Measurements from ENCODE around the gene TMEM121B. TPM values are rescaled to one million over a fixed set of nuclear protein-coding genes. Genes with fewer than 3 reads are reported as not detected.

Gene TMEM121B
- total RNA-seq, 1 experiment from 2014 or later: 8.1 TPM

- no peaks in the 10 kb centered on the region for H3K4me1 ChIP-seq (ENCODE audit: insufficient read depth, low read length)
- no peak overlapping the region for H3K56ac ChIP-seq (ENCODE audit: insufficient read length, low read depth, low read length)
- no peak overlapping the region for H3K4ac ChIP-seq (ENCODE audit: low read depth, low read length)
- H3K23ac ChIP-seq (ENCODE audit: insufficient read length, low read depth, low read length): no peak overlapping the region
- no peak overlapping the region for H4K91ac ChIP-seq (ENCODE audit: insufficient read length, low read depth, low read length)
- H2BK20ac ChIP-seq (ENCODE audit: low read depth, low read length, poor library complexity, severe bottlenecking): no peak overlapping the region
- Mint-ChIP-seq H3K4me1 (peaks cover 7 to 10% of the 10 kb centered on the region in 2 experiments; a peak in 3 of 4 replicates), H3K9me3 (no peaks in the 10 kb centered on the region), H3K4me3 (no peak overlapping the region), H3K27ac (no peak overlapping the region), H3K36me3 (ENCODE audit: insufficient read depth in 1 of 3, low read depth in 3 of 3) (peaks cover 4 to 37% (median 17%) of the 10 kb centered on the region in 3 experiments; a peak in 6 of 7 replicates), H3K27me3 (ENCODE audit: low read depth) (no peaks in the 10 kb centered on the region)
- H3K27ac ChIP-seq (ENCODE audit: insufficient read length, low read depth, low read length): no peak overlapping the region
- no peaks in the 10 kb centered on the region for H3K79me1 ChIP-seq (ENCODE audit: insufficient read depth, low read depth, low read length, poor library complexity, severe bottlenecking)
- no peaks in the 10 kb centered on the region for H3K79me2 ChIP-seq (ENCODE audit: insufficient read depth, low read length)
- H3T11ph ChIP-seq (ENCODE audit: low read length): no peak overlapping the region
- no peak overlapping the region for H3K9ac ChIP-seq (ENCODE audit: extremely low read depth, insufficient read length, low read length)
- H3K23me2 ChIP-seq (ENCODE audit: insufficient read length, low read depth, low read length, poor library complexity, severe bottlenecking): no peaks in the 10 kb centered on the region
- H2AFZ ChIP-seq (ENCODE audit: low read length): no peak overlapping the region
- no peak for TF ChIP-seq CTCF (conservative IDR thresholded peaks at IDR 0.05)
- no peak overlapping the region for H2BK5ac ChIP-seq (ENCODE audit: insufficient read length, low read length)
- WGBS (ENCODE audit: extremely low coverage, insufficient read length, low lambda C conversion rate): no CpG with 5 or more reads among the region's 6 CpGs
- H3K14ac ChIP-seq (ENCODE audit: insufficient read depth, low read length): no peak overlapping the region
- H3K4me2 ChIP-seq (ENCODE audit: insufficient read depth, insufficient read length, low read length): no peak overlapping the region
- H4K5ac ChIP-seq (ENCODE audit: insufficient read length, low read depth, low read length): no peak overlapping the region
- no peaks in the 10 kb centered on the region for H4K20me1 ChIP-seq (ENCODE audit: control insufficient read depth, insufficient read depth, insufficient read length)
- H3K27me3 ChIP-seq (ENCODE audit: insufficient read depth, low read length): no peaks in the 10 kb centered on the region
- DNase-seq: no peak
- no peak overlapping the region for H2AK5ac ChIP-seq (ENCODE audit: insufficient read length, low read length)
- no peak overlapping the region for H3K18ac ChIP-seq (ENCODE audit: insufficient read length, low read depth, low read length)
- no peak overlapping the region for H4K8ac ChIP-seq (replicated peaks; ENCODE audit: insufficient read length, low read depth, low read length)
- H2BK12ac ChIP-seq (ENCODE audit: insufficient read length, low read depth, low read length): no peak overlapping the region
- H3K9me3 ChIP-seq (ENCODE audit: control insufficient read depth, low read depth, low read length): no peaks in the 10 kb centered on the region
- no peak overlapping the region for H2BK120ac ChIP-seq (ENCODE audit: low read depth, low read length, poor library complexity, severe bottlenecking)
- no peak overlapping the region for H2BK15ac ChIP-seq (ENCODE audit: low read depth, low read length)
Measured at GRCh38 chr22:17097701-17098100, 23.5 kb downstream of the TMEM121B start.

Measured in H9 (cell line).